ENCODE results near the gene UNC93A.

Gene UNC93A

GRCh38 chr6:167293088-167293589 is 2.0 kb downstream of the UNC93A start:
- DNase-seq (ENCODE audit: low read depth in 2 of 3, low spot score in 2 of 3) = no peak

GRCh38 chr6:167293590-167294091 is 2.5 kb downstream of the UNC93A start:
- DNase-seq (ENCODE audit: low read depth in 2 of 3, low spot score in 2 of 3) = no peak

GRCh38 chr6:167294241-167294640 is 3.1 kb downstream of the UNC93A start:
- no peak for DNase-seq (ENCODE audit: low read depth in 2 of 3, low spot score in 2 of 3)

- DNase-seq (ENCODE audit: low read depth in 2 of 3, low spot score in 2 of 3) = no peak
Observed at GRCh38 chr6:167294651-167295494, 3.8 kb downstream of the UNC93A start.

GRCh38 chr6:167295495-167296292 is 4.6 kb downstream of the UNC93A start:
- no peak for DNase-seq (ENCODE audit: low read depth in 2 of 3, low spot score in 2 of 3)

GRCh38 chr6:167296293-167296690 is 5.2 kb downstream of the UNC93A start:
- no peak for DNase-seq (ENCODE audit: low read depth in 2 of 3, low spot score in 2 of 3)

GRCh38 chr6:167296902-167297301 is 5.8 kb downstream of the UNC93A start:
- no peak for DNase-seq (ENCODE audit: low read depth in 2 of 3, low spot score in 2 of 3)

GRCh38 chr6:167298127-167298526 is 7.0 kb downstream of the UNC93A start:
- DNase-seq (ENCODE audit: low read depth in 2 of 3, low spot score in 2 of 3) = no peak

- no peak for DNase-seq (ENCODE audit: low read depth in 2 of 3, low spot score in 2 of 3)
Observed at GRCh38 chr6:167299641-167300308, 8.7 kb downstream of the UNC93A start.

- no peak for DNase-seq (ENCODE audit: low read depth in 2 of 3, low spot score in 2 of 3)
Observed at GRCh38 chr6:167300902-167301777, 10.0 kb downstream of the UNC93A start.

GRCh38 chr6:167302074-167302473 is 11.0 kb downstream of the UNC93A start:
- no peak for DNase-seq (ENCODE audit: low read depth in 2 of 3, low spot score in 2 of 3)

GRCh38 chr6:167302796-167303195 is 11.7 kb downstream of the UNC93A start:
- DNase-seq (ENCODE audit: low read depth in 2 of 3, low spot score in 2 of 3) = no peak

GRCh38 chr6:167303675-167304625 is 12.8 kb downstream of the UNC93A start:
- no peak for DNase-seq (ENCODE audit: low read depth in 2 of 3, low spot score in 2 of 3)

- DNase-seq (ENCODE audit: low read depth in 2 of 3, low spot score in 2 of 3) = no peak
Observed at GRCh38 chr6:167304912-167305311, 13.8 kb downstream of the UNC93A start.

GRCh38 chr6:167305796-167306195 is 14.7 kb downstream of the UNC93A start:
- no peak for DNase-seq (ENCODE audit: low read depth in 2 of 3, low spot score in 2 of 3)

- DNase-seq (ENCODE audit: low read depth in 2 of 3, low spot score in 2 of 3) = no peak
Observed at GRCh38 chr6:167306401-167306998, 15.4 kb downstream of the UNC93A start.

GRCh38 chr6:167307342-167307955 is 16.3 kb downstream of the UNC93A start:
- no peak for DNase-seq (ENCODE audit: low read depth in 2 of 3, low spot score in 2 of 3)

GRCh38 chr6:167308207-167308606 is 17.1 kb downstream of the UNC93A start:
- no peak for DNase-seq (ENCODE audit: low read depth in 2 of 3, low spot score in 2 of 3)
